Mesenchymal stem cell (in vitro differentiated cells and primary cell): Measurements from ENCODE around the gene TACSTD2.

Source experiments
- DNase-seq: peaks from one replicate; pipeline ENCODE4 v3.0.0-alpha.2; 2013
- H2AFZ ChIP-seq: one replicate; pipeline ENCODE4 v1.6.1; 2013; ENCODE audit warnings: low read depth, mild to moderate bottlenecking, control low read depth, inconsistent platforms, low read length, moderate library complexity
- H2AK5ac ChIP-seq: 2 replicates; pipeline ENCODE4 v1.6.1; 2013; ENCODE audit warnings: low read length, moderate library complexity, mild to moderate bottlenecking, inconsistent platforms; ENCODE audit not compliant: severe bottlenecking
- H2BK120ac ChIP-seq: one replicate; pipeline ENCODE4 v1.6.1; 2013; ENCODE audit warnings: low read depth, mild to moderate bottlenecking, inconsistent platforms, low read length, moderate library complexity
- H2BK12ac ChIP-seq, 2 experiments: one replicate each; pipeline ENCODE4 v1.6.1; 2013; ENCODE audit warnings: inconsistent platforms in 2 of 2, low read length in 2 of 2, mild to moderate bottlenecking in 2 of 2, moderate library complexity in 2 of 2, control low read depth in 1 of 2
- H2BK15ac ChIP-seq: one replicate; pipeline ENCODE4 v1.6.1; 2013; ENCODE audit warnings: mild to moderate bottlenecking, low read depth, inconsistent platforms; ENCODE audit not compliant: poor library complexity, severe bottlenecking
- H2BK5ac ChIP-seq: 2 replicates; pipeline ENCODE4 v1.6.1; 2013; ENCODE audit warnings: low read depth, mild to moderate bottlenecking, low read length, control low read depth, inconsistent platforms; ENCODE audit not compliant: poor library complexity, severe bottlenecking
- H3K14ac ChIP-seq, 2 experiments: one replicate each; pipeline ENCODE4 v1.6.1; 2013; ENCODE audit warnings: inconsistent platforms in 2 of 2, low read length in 2 of 2, control low read depth in 1 of 2, mild to moderate bottlenecking in 1 of 2, moderate library complexity in 1 of 2
- H3K18ac ChIP-seq, 2 experiments: one replicate each; pipeline ENCODE4 v1.6.1; 2013; ENCODE audit warnings: inconsistent platforms in 2 of 2, low read length in 2 of 2, control low read depth in 1 of 2, low read depth in 1 of 2, mild to moderate bottlenecking in 1 of 2
- H3K23ac ChIP-seq, 2 experiments: one replicate each; pipeline ENCODE4 v1.6.1; 2013; ENCODE audit warnings: inconsistent platforms in 2 of 2, low read length in 2 of 2, mild to moderate bottlenecking in 2 of 2, moderate library complexity in 2 of 2, control low read depth in 1 of 2
- H3K27ac ChIP-seq: 2 replicates; pipeline ENCODE4 v1.5.1; 2013; ENCODE audit warnings: mild to moderate bottlenecking, moderate library complexity, low read length, control low read depth, inconsistent platforms; ENCODE audit not compliant: poor library complexity, severe bottlenecking
- H3K27me3 ChIP-seq, 2 experiments: 2 replicates each; pipeline versions ENCODE4 v1.6.1 to v1.7.0; 2013; ENCODE audit warnings: low read length in 2 of 2, mild to moderate bottlenecking in 2 of 2, moderate library complexity in 2 of 2, control low read depth in 1 of 2, inconsistent platforms in 1 of 2; ENCODE audit not compliant: control insufficient read depth in 1 of 2, insufficient read depth in 1 of 2
- H3K36me3 ChIP-seq, 2 experiments: 2 replicates each; pipeline versions ENCODE4 v1.6.1 to v1.7.0; 2013; ENCODE audit warnings: low read length in 2 of 2, control low read depth in 1 of 2, inconsistent platforms in 1 of 2, low read depth in 1 of 2, mild to moderate bottlenecking in 1 of 2; ENCODE audit not compliant: insufficient read depth in 2 of 2, control insufficient read depth in 1 of 2
- H3K4ac ChIP-seq, 2 experiments: one replicate each; pipeline ENCODE4 v1.6.1; 2013; ENCODE audit warnings: inconsistent platforms in 2 of 2, low read length in 2 of 2, mild to moderate bottlenecking in 2 of 2, moderate library complexity in 2 of 2, control low read depth in 1 of 2, low read depth in 1 of 2
- H3K4me1 ChIP-seq: 2 replicates; pipeline ENCODE4 v1.6.1; 2013; ENCODE audit warnings: low read depth, low read length, control low read depth; ENCODE audit not compliant: control insufficient read depth, insufficient read depth
- H3K4me2 ChIP-seq: 2 replicates; pipeline ENCODE4 v1.6.1; 2013; ENCODE audit warnings: low read length, mild to moderate bottlenecking, inconsistent platforms; ENCODE audit not compliant: poor library complexity, severe bottlenecking
- H3K4me3 ChIP-seq, 2 experiments: 2 replicates each; pipeline versions ENCODE4 v1.5.1 to v1.7.0; 2013; ENCODE audit warnings: low read length in 2 of 2, mild to moderate bottlenecking in 2 of 2, control low read depth in 1 of 2, low read depth in 1 of 2; ENCODE audit not compliant: insufficient read depth in 1 of 2
- H3K79me1 ChIP-seq: replicated peaks from 2 replicates; pipeline ENCODE4 v1.6.1; 2013; ENCODE audit warnings: mild to moderate bottlenecking, control low read depth, low read length, inconsistent platforms; ENCODE audit not compliant: poor library complexity, severe bottlenecking
- H3K9ac ChIP-seq: 2 replicates; pipeline ENCODE4 v1.7.0; 2013; ENCODE audit warnings: mild to moderate bottlenecking, low read length, moderate library complexity
- H3K9me3 ChIP-seq: 2 replicates; pipeline ENCODE4 v1.7.0; 2013; ENCODE audit warnings: mild to moderate bottlenecking, low read length; ENCODE audit not compliant: control insufficient read depth
- H4K8ac ChIP-seq: one replicate; pipeline ENCODE4 v1.6.1; 2013; ENCODE audit warnings: inconsistent platforms, mild to moderate bottlenecking, low read length, moderate library complexity
- H4K91ac ChIP-seq: one replicate; pipeline ENCODE4 v1.6.1; 2013; ENCODE audit warnings: mild to moderate bottlenecking, low read length, inconsistent platforms
- WGBS: methylation state at CpG from one replicate; pipeline ENCODE4 v1.1.7; 2013; ENCODE audit warnings: mixed read lengths; 5-methylcytosine and 5-hydroxymethylcytosine counted together

TACSTD2 gene

GRCh38 chr1:58529284-58529683, 47.8 kb downstream of the TACSTD2 start:
- Histone ChIP-seq H2BK12ac (no peak overlapping the region), H3K18ac (no peak overlapping the region), H3K9me3 (no peaks in the 10 kb centered on the region), H3K27ac (no peak overlapping the region), H4K8ac (no peak overlapping the region), H3K36me3 (peaks cover 0 to 3% of the 10 kb centered on the region in 2 experiments), H2AFZ (no peak overlapping the region), H3K4me2 (no peak overlapping the region), H3K14ac (no peak overlapping the region), H2AK5ac (no peak overlapping the region), H3K23ac (no peak overlapping the region), H2BK120ac (no peak overlapping the region), H3K27me3 (no peaks in the 10 kb centered on the region), H3K79me1 (no peaks in the 10 kb centered on the region), H3K4me3 (no peak overlapping the region), H2BK5ac (no peak overlapping the region), H4K91ac (no peak overlapping the region), H3K4ac (no peak overlapping the region), H3K9ac (peak overlapping the region; percentile 53), H3K4me1 (no peaks in the 10 kb centered on the region), H2BK15ac (no peak overlapping the region)
- WGBS, result no CpG with 5 or more reads among the region's 1 CpG
- no peak for DNase-seq

- Histone ChIP-seq H3K27me3 (no peaks in the 10 kb centered on the region), H3K9ac (peak overlapping the region; percentile 53), H4K91ac (no peak overlapping the region), H3K23ac (no peak overlapping the region), H3K4me3 (no peak overlapping the region), H3K4me2 (no peak overlapping the region), H2BK12ac (peak overlapping the region in 1 of 2 experiments; percentile 54), H4K8ac (no peak overlapping the region), H3K79me1 (no peaks in the 10 kb centered on the region), H3K14ac (no peak overlapping the region), H2BK15ac (no peak overlapping the region), H2AFZ (no peak overlapping the region), H2AK5ac (no peak overlapping the region), H3K9me3 (no peaks in the 10 kb centered on the region), H3K4ac (no peak overlapping the region), H2BK120ac (no peak overlapping the region), H3K27ac (no peak overlapping the region), H2BK5ac (no peak overlapping the region), H3K4me1 (no peaks in the 10 kb centered on the region), H3K36me3 (peaks cover 0 to 3% of the 10 kb centered on the region in 2 experiments), H3K18ac (peak overlapping the region in 1 of 2 experiments; percentile 34)
- peak; percentile 37 for DNase-seq
- WGBS, result 83% methylated on average over 1 of the region's 3 CpGs
Measured at GRCh38 chr1:58528518-58528917, 48.5 kb downstream of the TACSTD2 start.
